Activated CD4-positive, alpha-beta T cell treated with anti-CD3 and anti-CD28 coated beads for 36 hours (primary cell): Measurements from ENCODE around the gene JAKMIP1. TPM values are rescaled to one million over a fixed set of nuclear protein-coding genes. Genes with fewer than 3 reads are reported as not detected.
A peak's percentile ranks its signal among the peaks of the same experiment; 100 is the strongest.

Source experiments
- ATAC-seq: fragments of 200-7000 bp; cut with Tn5 transposase; one replicate; pipeline ENCODE4 v1.10.0; 2021; ENCODE audit warnings: mild to moderate bottlenecking, moderate library complexity
- CTCF ChIA-PET: fragments of 350-600 bp; sonication (Branson Sonifier 250); formaldehyde crosslinking; loops from one replicate; lab custom pipeline; 2021; ENCODE audit warnings: antibody characterized with exemption; lab: Charles Lee
- POLR2A ChIA-PET: fragments of 350-600 bp; sonication (Branson Sonifier 250); formaldehyde crosslinking; loops from one replicate; lab custom pipeline; 2021; ENCODE audit warnings: antibody characterized with exemption, inconsistent platforms; lab: Charles Lee
- DNase-seq: peaks from one replicate; pipeline ENCODE4 v3.0.0-alpha.2; 2020
- H3K27ac Mint-ChIP-seq: one replicate; pipeline ENCODE4 v1.8.0; 2021; ENCODE audit warnings: mixed read lengths
- H3K27me3 Mint-ChIP-seq: one replicate; pipeline ENCODE4 v1.8.0; 2021; ENCODE audit warnings: mixed read lengths
- H3K36me3 Mint-ChIP-seq: one replicate; pipeline ENCODE4 v1.8.0; 2021; ENCODE audit warnings: low read depth, mixed read lengths
- H3K4me1 Mint-ChIP-seq: one replicate; pipeline ENCODE4 v1.8.0; 2021; ENCODE audit warnings: mixed read lengths
- H3K4me3 Mint-ChIP-seq: one replicate; pipeline ENCODE4 v1.8.0; 2021; ENCODE audit warnings: mild to moderate bottlenecking, moderate library complexity, mixed read lengths
- H3K9me3 Mint-ChIP-seq: one replicate; pipeline ENCODE4 v1.8.0; 2021; ENCODE audit warnings: low read depth, mixed read lengths
- intact Hi-C, 2 experiments: fragments of 100-400 bp; cut with DNase I in 1 of 2; cut with micrococcal nuclease in 1 of 2; formaldehyde crosslinking; loops; one replicate each; pipeline versions ENCODE4 v1.14.2 to v1.15.1; 2022 to 2024; cut with DNase I, micrococcal nuclease
- total RNA-seq, 2 experiments: library from RNA; stranded (reverse); gene quantifications; one replicate each; pipeline ENCODE4 v1.2.3, GENCODE V29; 2021

Gene JAKMIP1
- total RNA-seq, 2 experiments from 2014 or later = 3.1 to 3.9 TPM

GRCh38 chr4:6190486-6190885 is 9.9 kb downstream of the JAKMIP1 start:
- ATAC-seq (no peak), DNase-seq (no peak)
- no peaks in the 10 kb centered on the region for H3K4me1 Mint-ChIP-seq
- intact Hi-C loops = no loop called here
- H3K27me3 Mint-ChIP-seq = peaks cover 14% of the 10 kb centered on the region
- H3K9me3 Mint-ChIP-seq = peaks cover 4% of the 10 kb centered on the region
- no peak overlapping the region for H3K27ac Mint-ChIP-seq
- CTCF ChIA-PET = interaction anchor here (0.6 to 1.3 kb wide), 2 partner anchors 9 to 209 kb away, joined by 3 read pairs; no protein-coding TSS in a partner anchor
- no peaks in the 10 kb centered on the region for H3K36me3 Mint-ChIP-seq
- no peak overlapping the region for H3K4me3 Mint-ChIP-seq
- POLR2A ChIA-PET = no interaction called here

GRCh38 chr4:6189511-6189910 is 10.8 kb downstream of the JAKMIP1 start:
- POLR2A ChIA-PET = no interaction called here
- intact Hi-C loops = no loop called here
- H3K4me1 Mint-ChIP-seq = peaks cover 4% of the 10 kb centered on the region
- DNase-seq = no peak
- CTCF ChIA-PET = interaction anchor here (0.6 kb wide), 1 partner anchor 55 kb away, joined by 3 read pairs; no protein-coding TSS in a partner anchor
- no peaks in the 10 kb centered on the region for H3K36me3 Mint-ChIP-seq
- H3K27ac Mint-ChIP-seq = no peak overlapping the region
- no peak for ATAC-seq
- peaks cover 4% of the 10 kb centered on the region for H3K9me3 Mint-ChIP-seq
- peaks cover 16% of the 10 kb centered on the region for H3K27me3 Mint-ChIP-seq
- no peak overlapping the region for H3K4me3 Mint-ChIP-seq

- ATAC-seq (no peak), DNase-seq (no peak)
- Mint-ChIP-seq H3K4me3 (no peak overlapping the region), H3K4me1 (peaks cover 9% of the 10 kb centered on the region), H3K27ac (no peak overlapping the region), H3K9me3 (peaks cover 4% of the 10 kb centered on the region), H3K27me3 (peaks cover 14% of the 10 kb centered on the region), H3K36me3 (no peaks in the 10 kb centered on the region)
- ChIA-PET CTCF (no interaction called here), POLR2A (no interaction called here)
- intact Hi-C loops = no loop called here
Measured at GRCh38 chr4:6188687-6189305, 11.6 kb downstream of the JAKMIP1 start.

GRCh38 chr4:6184169-6184568 is 16.2 kb downstream of the JAKMIP1 start:
- Mint-ChIP-seq H3K4me3 (no peak overlapping the region), H3K4me1 (peaks cover 48% of the 10 kb centered on the region), H3K27ac (peak overlapping the region; percentile 59), H3K36me3 (peaks cover 5% of the 10 kb centered on the region), H3K9me3 (peaks cover 4% of the 10 kb centered on the region), H3K27me3 (peaks cover 12% of the 10 kb centered on the region)
- ChIA-PET CTCF (interaction anchor here (0.7 kb wide), 1 partner anchor 8 kb away, joined by 4 read pairs; no protein-coding TSS in a partner anchor), POLR2A (interaction anchor here (1.4 kb wide), 1 partner anchor 15 kb away, joined by 6 read pairs; no protein-coding TSS in a partner anchor)
- DNase-seq = no peak
- ATAC-seq = no peak
- intact Hi-C loops = loop anchor here in 1 of 2 experiments (5.0 kb wide), 1 partner anchor 83 kb away; the partner anchor contains the start of gene WFS1

- no peak overlapping the region for H3K27ac Mint-ChIP-seq
- peaks cover 4% of the 10 kb centered on the region for H3K9me3 Mint-ChIP-seq
- peaks cover 52% of the 10 kb centered on the region for H3K4me1 Mint-ChIP-seq
- peak; percentile 29 for DNase-seq
- H3K4me3 Mint-ChIP-seq = no peak overlapping the region
- H3K27me3 Mint-ChIP-seq = peaks cover 12% of the 10 kb centered on the region
- intact Hi-C loops = loop anchor here in 1 of 2 experiments (5.0 kb wide), 1 partner anchor 84 kb away; the partner anchor contains the start of gene WFS1
- POLR2A ChIA-PET = interaction anchor here (1.4 kb wide), 1 partner anchor 15 kb away, joined by 6 read pairs; no protein-coding TSS in a partner anchor
- peaks cover 5% of the 10 kb centered on the region for H3K36me3 Mint-ChIP-seq
- ATAC-seq = peak; percentile 34
- CTCF ChIA-PET = interaction anchor here (0.7 kb wide), 1 partner anchor 9 kb away, joined by 4 read pairs; no protein-coding TSS in a partner anchor
Measured at GRCh38 chr4:6183740-6184139, 16.6 kb downstream of the JAKMIP1 start.

GRCh38 chr4:6182376-6183280 is 17.7 kb downstream of the JAKMIP1 start:
- peaks cover 12% of the 10 kb centered on the region for H3K27me3 Mint-ChIP-seq
- ATAC-seq (no peak), DNase-seq (no peak)
- H3K36me3 Mint-ChIP-seq = peaks cover 5% of the 10 kb centered on the region
- peaks cover 62% of the 10 kb centered on the region for H3K4me1 Mint-ChIP-seq
- POLR2A ChIA-PET = interaction anchor here (0.6 kb wide), 1 partner anchor 67 kb away, joined by 3 read pairs; no protein-coding TSS in a partner anchor
- intact Hi-C loops = loop anchor here in 1 of 2 experiments (5.0 kb wide), 1 partner anchor 85 kb away; the partner anchor contains the start of gene WFS1
- H3K27ac Mint-ChIP-seq = peak overlapping the region; percentile 11
- CTCF ChIA-PET = interaction anchor here (0.6 kb wide), 1 partner anchor 641 kb away, joined by 4 read pairs; no protein-coding TSS in a partner anchor
- no peak overlapping the region for H3K4me3 Mint-ChIP-seq
- H3K9me3 Mint-ChIP-seq = peaks cover 7% of the 10 kb centered on the region

GRCh38 chr4:6180841-6181631 is 19.3 kb downstream of the JAKMIP1 start:
- peaks cover 5% of the 10 kb centered on the region for H3K36me3 Mint-ChIP-seq
- ATAC-seq (peak; percentile 89), DNase-seq (peak; percentile 77)
- peaks cover 10% of the 10 kb centered on the region for H3K27me3 Mint-ChIP-seq
- intact Hi-C loops = loop anchor here (1.0 to 5.0 kb wide), 3 partner anchors 18 to 86 kb away; partner anchors contain the start of genes JAKMIP1 (in 1 of the 2) and WFS1 (in 1 of the 2)
- H3K4me3 Mint-ChIP-seq = no peak overlapping the region
- H3K27ac Mint-ChIP-seq = peak overlapping the region; percentile 84
- ChIA-PET CTCF (interaction anchor here (0.6 to 1.0 kb wide), 3 partner anchors 9 to 36 kb away, joined by 3 to 4 read pairs (median 3); no protein-coding TSS in a partner anchor), POLR2A (no interaction called here)
- H3K4me1 Mint-ChIP-seq = peaks cover 65% of the 10 kb centered on the region
- H3K9me3 Mint-ChIP-seq = peaks cover 6% of the 10 kb centered on the region

GRCh38 chr4:6179362-6179761 is 21.0 kb downstream of the JAKMIP1 start:
- POLR2A ChIA-PET = no interaction called here
- Mint-ChIP-seq H3K4me3 (no peak overlapping the region), H3K4me1 (peaks cover 59% of the 10 kb centered on the region), H3K27ac (peak overlapping the region; percentile 7), H3K36me3 (peaks cover 5% of the 10 kb centered on the region), H3K9me3 (peaks cover 6% of the 10 kb centered on the region), H3K27me3 (peaks cover 5% of the 10 kb centered on the region)
- CTCF ChIA-PET = no interaction called here
- no peak for ATAC-seq
- intact Hi-C loops = no loop called here
- DNase-seq = peak; percentile 30

- POLR2A ChIA-PET = no interaction called here
Measured at GRCh38 chr4:6178757-6179156, 21.6 kb downstream of the JAKMIP1 start.

GRCh38 chr4:6177587-6178197 is 22.7 kb downstream of the JAKMIP1 start:
- no peak for ATAC-seq
- Mint-ChIP-seq H3K36me3 (peaks cover 5% of the 10 kb centered on the region), H3K27ac (peak overlapping the region; percentile 23), H3K9me3 (peaks cover 6% of the 10 kb centered on the region), H3K4me1 (peaks cover 55% of the 10 kb centered on the region), H3K4me3 (peak overlapping the region; percentile 25), H3K27me3 (peaks cover 5% of the 10 kb centered on the region)
- intact Hi-C loops = no loop called here
- CTCF ChIA-PET = interaction anchor here (0.6 kb wide), 2 partner anchors 31 to 77 kb away, joined by 3 to 4 read pairs; no protein-coding TSS in a partner anchor
- DNase-seq = peak; percentile 68
- POLR2A ChIA-PET = no interaction called here

More at GRCh38 chr4:6178757-6179156, 21.6 kb downstream of the JAKMIP1 start:
- intact Hi-C loops = no loop called here
- ATAC-seq = no peak
- peaks cover 57% of the 10 kb centered on the region for H3K4me1 Mint-ChIP-seq
- H3K36me3 Mint-ChIP-seq = peaks cover 5% of the 10 kb centered on the region
- CTCF ChIA-PET = interaction anchor here (0.6 to 0.7 kb wide), 2 partner anchors 76 to 448 kb away, joined by 3 read pairs; no protein-coding TSS in a partner anchor
- no peak overlapping the region for H3K27ac Mint-ChIP-seq
- H3K9me3 Mint-ChIP-seq = peaks cover 6% of the 10 kb centered on the region
- H3K4me3 Mint-ChIP-seq = no peak overlapping the region
- no peak for DNase-seq
- H3K27me3 Mint-ChIP-seq = peaks cover 5% of the 10 kb centered on the region
